Measurements from ENCODE around the gene EIF1AX.

DNA sequence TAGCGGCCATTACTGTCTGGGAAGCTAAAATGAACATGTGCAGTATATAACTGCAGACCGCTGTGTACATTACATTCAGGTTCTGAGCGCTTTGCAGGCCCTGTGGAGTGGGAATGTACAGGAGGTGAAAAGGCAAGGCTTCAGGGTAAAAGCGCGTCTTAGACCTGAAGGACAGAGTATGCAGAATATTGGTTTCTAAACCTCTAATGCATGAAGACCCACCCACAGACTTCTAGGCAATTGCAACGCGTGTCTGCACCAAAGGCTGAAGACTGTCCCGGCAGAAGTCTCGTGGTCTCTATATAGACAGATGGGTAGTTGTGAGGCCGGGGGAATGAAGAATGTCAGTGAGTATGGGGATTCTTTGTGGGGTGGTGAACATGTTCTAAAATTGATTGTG is 30.4 kb downstream of the EIF1AX start:
- TF ChIP-seq, protein P1, sequence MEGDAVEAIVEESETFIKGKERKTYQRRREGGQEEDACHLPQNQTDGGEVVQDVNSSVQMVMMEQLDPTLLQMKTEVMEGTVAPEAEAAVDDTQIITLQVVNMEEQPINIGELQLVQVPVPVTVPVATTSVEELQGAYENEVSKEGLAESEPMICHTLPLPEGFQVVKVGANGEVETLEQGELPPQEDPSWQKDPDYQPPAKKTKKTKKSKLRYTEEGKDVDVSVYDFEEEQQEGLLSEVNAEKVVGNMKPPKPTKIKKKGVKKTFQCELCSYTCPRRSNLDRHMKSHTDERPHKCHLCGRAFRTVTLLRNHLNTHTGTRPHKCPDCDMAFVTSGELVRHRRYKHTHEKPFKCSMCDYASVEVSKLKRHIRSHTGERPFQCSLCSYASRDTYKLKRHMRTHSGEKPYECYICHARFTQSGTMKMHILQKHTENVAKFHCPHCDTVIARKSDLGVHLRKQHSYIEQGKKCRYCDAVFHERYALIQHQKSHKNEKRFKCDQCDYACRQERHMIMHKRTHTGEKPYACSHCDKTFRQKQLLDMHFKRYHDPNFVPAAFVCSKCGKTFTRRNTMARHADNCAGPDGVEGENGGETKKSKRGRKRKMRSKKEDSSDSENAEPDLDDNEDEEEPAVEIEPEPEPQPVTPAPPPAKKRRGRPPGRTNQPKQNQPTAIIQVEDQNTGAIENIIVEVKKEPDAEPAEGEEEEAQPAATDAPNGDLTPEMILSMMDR (IDR thresholded peaks at IDR 0.05): no peak
- TF ChIP-seq, protein P2, sequence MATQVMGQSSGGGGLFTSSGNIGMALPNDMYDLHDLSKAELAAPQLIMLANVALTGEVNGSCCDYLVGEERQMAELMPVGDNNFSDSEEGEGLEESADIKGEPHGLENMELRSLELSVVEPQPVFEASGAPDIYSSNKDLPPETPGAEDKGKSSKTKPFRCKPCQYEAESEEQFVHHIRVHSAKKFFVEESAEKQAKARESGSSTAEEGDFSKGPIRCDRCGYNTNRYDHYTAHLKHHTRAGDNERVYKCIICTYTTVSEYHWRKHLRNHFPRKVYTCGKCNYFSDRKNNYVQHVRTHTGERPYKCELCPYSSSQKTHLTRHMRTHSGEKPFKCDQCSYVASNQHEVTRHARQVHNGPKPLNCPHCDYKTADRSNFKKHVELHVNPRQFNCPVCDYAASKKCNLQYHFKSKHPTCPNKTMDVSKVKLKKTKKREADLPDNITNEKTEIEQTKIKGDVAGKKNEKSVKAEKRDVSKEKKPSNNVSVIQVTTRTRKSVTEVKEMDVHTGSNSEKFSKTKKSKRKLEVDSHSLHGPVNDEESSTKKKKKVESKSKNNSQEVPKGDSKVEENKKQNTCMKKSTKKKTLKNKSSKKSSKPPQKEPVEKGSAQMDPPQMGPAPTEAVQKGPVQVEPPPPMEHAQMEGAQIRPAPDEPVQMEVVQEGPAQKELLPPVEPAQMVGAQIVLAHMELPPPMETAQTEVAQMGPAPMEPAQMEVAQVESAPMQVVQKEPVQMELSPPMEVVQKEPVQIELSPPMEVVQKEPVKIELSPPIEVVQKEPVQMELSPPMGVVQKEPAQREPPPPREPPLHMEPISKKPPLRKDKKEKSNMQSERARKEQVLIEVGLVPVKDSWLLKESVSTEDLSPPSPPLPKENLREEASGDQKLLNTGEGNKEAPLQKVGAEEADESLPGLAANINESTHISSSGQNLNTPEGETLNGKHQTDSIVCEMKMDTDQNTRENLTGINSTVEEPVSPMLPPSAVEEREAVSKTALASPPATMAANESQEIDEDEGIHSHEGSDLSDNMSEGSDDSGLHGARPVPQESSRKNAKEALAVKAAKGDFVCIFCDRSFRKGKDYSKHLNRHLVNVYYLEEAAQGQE (IDR thresholded peaks at IDR 0.05; ENCODE audit: insufficient read depth in 1 of 2, low read depth in 2 of 2, low read length in 1 of 2): no peak
- TF ChIP-seq POLR2AphosphoS5 (IDR thresholded peaks at IDR 0.05; ENCODE audit: low read depth, low read length): no peak

All from Panc1 (cell line).